ENCODE data around the gene ZNF441.
"Not testable (repeated sequence)": the region's sequence is repeated elsewhere in the genome, so short reads cannot be mapped to it uniquely, and the experiment has no call there.

ZNF441 gene

GRCh38 chr19:11821474-11822109 lies 54.8 kb downstream of the ZNF441 start:
- Histone ChIP-seq H3K9me3 (ENCODE audit: control insufficient read depth, low read length) (no peaks in the 10 kb centered on the region), H3K36me3 (ENCODE audit: control insufficient read depth, insufficient read depth, low read length) (no peaks in the 10 kb centered on the region)

GRCh38 chr19:11828957-11829876 lies 62.4 kb downstream of the ZNF441 start:
- not testable (repeated sequence) for H3K4me3 ChIP-seq (ENCODE audit: low read length); H3K9ac ChIP-seq (ENCODE audit: low read length); H3K4me1 ChIP-seq (ENCODE audit: control insufficient read depth, insufficient read depth, low read length); H3K27me3 ChIP-seq (ENCODE audit: control insufficient read depth, insufficient read depth, low read length)
- Histone ChIP-seq H3K9me3 (ENCODE audit: control insufficient read depth, low read length) (peaks cover 12% of the 10 kb centered on the region), H3K36me3 (ENCODE audit: control insufficient read depth, insufficient read depth, low read length) (peaks cover 17% of the 10 kb centered on the region)

More at GRCh38 chr19:11821474-11822109, 54.8 kb downstream of the ZNF441 start:
- Histone ChIP-seq H3K4me1 (ENCODE audit: control insufficient read depth, insufficient read depth, low read length) (no peaks in the 10 kb centered on the region), H3K4me3 (ENCODE audit: low read length) (no peak overlapping the region), H3K9ac (ENCODE audit: low read length) (no peak overlapping the region), H3K27me3 (ENCODE audit: control insufficient read depth, insufficient read depth, low read length) (no peaks in the 10 kb centered on the region)

- no peaks in the 10 kb centered on the region for H3K4me1 ChIP-seq (ENCODE audit: control insufficient read depth, insufficient read depth, low read length)
- H3K4me3 ChIP-seq (ENCODE audit: low read length): no peak overlapping the region
- H3K9me3 ChIP-seq (ENCODE audit: control insufficient read depth, low read length): peaks cover 12% of the 10 kb centered on the region
- no peaks in the 10 kb centered on the region for H3K27me3 ChIP-seq (ENCODE audit: control insufficient read depth, insufficient read depth, low read length)
- H3K36me3 ChIP-seq (ENCODE audit: control insufficient read depth, insufficient read depth, low read length): peaks cover 17% of the 10 kb centered on the region
- no peak overlapping the region for H3K9ac ChIP-seq (ENCODE audit: low read length)
Measured at GRCh38 chr19:11832253-11832912, 65.6 kb downstream of the ZNF441 start.

GRCh38 chr19:11833541-11833940 lies 66.7 kb downstream of the ZNF441 start:
- Histone ChIP-seq H3K27me3 (ENCODE audit: control insufficient read depth, insufficient read depth, low read length) (no peaks in the 10 kb centered on the region), H3K4me3 (ENCODE audit: low read length) (no peak overlapping the region), H3K9me3 (ENCODE audit: control insufficient read depth, low read length) (peaks cover 12% of the 10 kb centered on the region), H3K36me3 (ENCODE audit: control insufficient read depth, insufficient read depth, low read length) (peaks cover 17% of the 10 kb centered on the region), H3K9ac (ENCODE audit: low read length) (no peak overlapping the region), H3K4me1 (ENCODE audit: control insufficient read depth, insufficient read depth, low read length) (no peaks in the 10 kb centered on the region)

Data from mucosa of stomach (tissue), 1 donor.